ENCODE measurements around the gene TNK1.
"Not testable (repeated sequence)": the region's sequence is repeated elsewhere in the genome, so short reads cannot be mapped to it uniquely, and the experiment has no call there.

TNK1 gene

GRCh38 chr17:7363311-7363710 is 17.6 kb upstream of the TNK1 start:
- no peak for TF ChIP-seq CTCF (IDR thresholded peaks at IDR 0.05; ENCODE audit: unreplicated experiment in 3 of 3)
- Mint-ChIP-seq H3K9me3 (no peaks in the 10 kb centered on the region), H3K4me1 (no peaks in the 10 kb centered on the region), H3K4me3 (no peak overlapping the region), H3K36me3 (ENCODE audit: low read depth) (no peaks in the 10 kb centered on the region), H3K27ac (no peak overlapping the region), H3K27me3 (ENCODE audit: low read depth) (peaks cover 10% of the 10 kb centered on the region)

DNA sequence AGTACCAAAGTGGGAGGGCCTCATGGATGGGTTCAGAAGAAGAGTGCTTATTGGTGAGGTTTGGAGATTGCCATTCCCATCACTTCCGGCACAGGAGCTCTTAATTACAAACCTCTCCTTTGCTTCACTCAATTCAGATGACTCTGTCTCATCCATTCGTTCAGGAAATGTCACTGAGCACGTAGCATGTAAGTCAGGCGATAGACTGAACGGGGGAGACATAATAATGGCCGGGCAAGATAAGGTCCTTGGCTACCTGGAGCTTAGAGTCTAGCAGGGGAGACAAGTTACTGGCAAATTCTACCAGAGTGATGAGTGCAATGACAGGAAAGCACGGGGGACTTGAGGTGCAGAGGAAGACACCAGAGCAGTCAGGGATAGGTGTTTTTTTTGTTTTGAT is 14.9 kb upstream of the TNK1 start:
- H3K27ac Mint-ChIP-seq; H3K4me3 Mint-ChIP-seq; H3K9me3 Mint-ChIP-seq; H3K4me1 Mint-ChIP-seq; H3K36me3 Mint-ChIP-seq (ENCODE audit: low read depth): not testable (repeated sequence)
- H3K27me3 Mint-ChIP-seq (ENCODE audit: low read depth) = peaks cover 21% of the 10 kb centered on the region

DNA sequence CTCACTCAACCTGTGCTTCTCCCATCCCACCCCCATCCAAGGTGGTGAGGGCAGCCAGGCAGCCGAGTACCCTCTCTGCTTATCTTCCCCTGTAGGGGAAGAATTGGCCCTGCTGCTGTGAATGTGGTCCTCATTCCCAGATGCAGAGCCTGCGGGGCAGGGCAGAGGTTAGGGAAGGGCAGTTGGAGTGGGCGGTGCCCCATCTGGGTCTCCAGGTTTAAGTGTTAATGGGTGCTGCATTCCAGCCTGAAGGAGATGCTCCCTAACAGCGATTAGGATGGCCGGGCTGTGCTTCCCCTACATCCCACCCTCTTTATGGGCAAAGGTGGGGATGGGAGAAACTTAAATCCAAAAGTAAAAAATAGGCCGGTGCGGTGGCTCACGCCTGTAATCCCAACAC is 13.8 kb upstream of the TNK1 start:
- Mint-ChIP-seq H3K36me3 (ENCODE audit: low read depth) (no peaks in the 10 kb centered on the region), H3K27ac (no peak overlapping the region), H3K4me1 (no peaks in the 10 kb centered on the region), H3K9me3 (no peaks in the 10 kb centered on the region), H3K27me3 (ENCODE audit: low read depth) (peaks cover 19% of the 10 kb centered on the region), H3K4me3 (no peak overlapping the region)
- TF ChIP-seq CTCF (IDR thresholded peaks at IDR 0.05; ENCODE audit: unreplicated experiment in 3 of 3) = no peak

- TF ChIP-seq CTCF (IDR thresholded peaks at IDR 0.05; ENCODE audit: unreplicated experiment in 3 of 3) = no peak
- H3K27me3 Mint-ChIP-seq (ENCODE audit: low read depth) = peaks cover 17% of the 10 kb centered on the region
- no peaks in the 10 kb centered on the region for H3K4me1 Mint-ChIP-seq
- no peak overlapping the region for H3K4me3 Mint-ChIP-seq
- no peak overlapping the region for H3K27ac Mint-ChIP-seq
- no peaks in the 10 kb centered on the region for H3K9me3 Mint-ChIP-seq
- no peaks in the 10 kb centered on the region for H3K36me3 Mint-ChIP-seq (ENCODE audit: low read depth)
Observed at GRCh38 chr17:7367918-7368598, 12.8 kb upstream of the TNK1 start.

DNA sequence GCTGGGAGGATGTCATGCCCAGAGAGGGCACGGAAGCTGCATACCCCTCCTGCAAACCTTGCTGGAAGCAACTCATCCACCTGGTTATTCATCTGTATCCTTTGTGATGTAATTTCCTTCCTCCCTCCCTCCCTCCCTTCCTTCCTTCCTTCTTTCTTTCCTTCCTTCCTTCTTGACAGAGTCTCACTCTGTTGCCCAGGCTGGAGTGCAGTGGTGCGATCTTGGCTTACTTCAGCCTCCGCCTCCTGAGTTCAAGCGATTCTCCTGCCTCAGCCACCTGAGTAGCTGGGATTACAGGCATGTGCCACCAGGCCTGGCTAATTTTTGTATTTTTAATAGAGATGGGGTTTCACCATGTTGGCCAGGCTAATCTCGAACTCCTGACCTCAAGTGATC is 12.3 kb upstream of the TNK1 start:
- not testable (repeated sequence) for H3K4me3 Mint-ChIP-seq; H3K27ac Mint-ChIP-seq; H3K4me1 Mint-ChIP-seq; H3K9me3 Mint-ChIP-seq; H3K36me3 Mint-ChIP-seq (ENCODE audit: low read depth)
- H3K27me3 Mint-ChIP-seq (ENCODE audit: low read depth) = peaks cover 17% of the 10 kb centered on the region

DNA sequence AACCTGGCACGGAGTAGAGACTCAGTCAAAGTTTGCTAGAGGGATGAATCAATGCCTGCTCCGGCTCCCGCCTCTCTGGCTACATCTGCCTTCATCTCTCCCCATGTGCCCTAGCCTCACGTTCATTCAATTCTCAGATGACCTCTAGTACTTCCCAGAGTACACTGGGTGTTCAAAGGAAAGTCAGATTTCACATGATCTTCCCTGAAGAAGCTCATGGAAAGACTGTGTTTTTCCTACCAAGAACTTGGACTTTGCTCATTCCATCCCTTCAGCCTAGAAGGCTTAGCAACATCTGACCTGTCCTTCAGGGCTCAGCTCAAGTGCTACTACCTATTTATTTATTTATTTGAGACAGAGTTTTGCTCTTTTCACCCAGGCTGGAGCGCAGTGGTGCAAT is 11.1 kb upstream of the TNK1 start:
- TF ChIP-seq CTCF (IDR thresholded peaks at IDR 0.05; ENCODE audit: unreplicated experiment in 3 of 3) = no peak
- H3K4me1 Mint-ChIP-seq = no peaks in the 10 kb centered on the region
- H3K36me3 Mint-ChIP-seq (ENCODE audit: low read depth) = no peaks in the 10 kb centered on the region
- H3K27me3 Mint-ChIP-seq (ENCODE audit: low read depth) = peaks cover 17% of the 10 kb centered on the region
- H3K9me3 Mint-ChIP-seq = no peaks in the 10 kb centered on the region
- no peak overlapping the region for H3K27ac Mint-ChIP-seq
- no peak overlapping the region for H3K4me3 Mint-ChIP-seq

DNA sequence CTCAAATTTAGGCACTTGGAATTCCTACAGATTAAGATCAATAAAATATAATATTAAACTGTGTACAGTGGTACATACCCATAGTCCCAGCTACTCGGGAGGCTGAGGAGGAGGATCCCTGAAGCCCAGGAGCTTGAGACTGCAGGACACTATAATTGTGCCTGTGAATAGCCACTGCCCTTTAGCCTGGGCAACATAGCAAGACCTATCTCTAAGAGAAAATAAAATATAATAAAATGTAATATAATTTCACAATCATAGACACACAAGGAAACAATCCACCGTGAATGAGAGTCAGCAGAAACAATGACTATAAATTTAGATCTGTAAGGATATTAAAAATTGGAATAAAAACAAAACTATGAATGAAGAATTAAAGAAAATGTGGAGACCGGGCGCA is 10.0 kb upstream of the TNK1 start:
- Mint-ChIP-seq H3K36me3 (ENCODE audit: low read depth) (no peaks in the 10 kb centered on the region), H3K27me3 (ENCODE audit: low read depth) (peaks cover 17% of the 10 kb centered on the region), H3K27ac (no peak overlapping the region), H3K9me3 (no peaks in the 10 kb centered on the region), H3K4me1 (no peaks in the 10 kb centered on the region), H3K4me3 (no peak overlapping the region)
- TF ChIP-seq CTCF (IDR thresholded peaks at IDR 0.05; ENCODE audit: unreplicated experiment in 3 of 3) = no peak
